Astrocyte of the spinal cord (primary cell): ENCODE measurements around the gene ATOX1.
A peak's percentile ranks its signal among the peaks of the same experiment; 100 is the strongest.

Source experiments
- DNase-seq: peaks from one replicate; pipeline ENCODE4 v3.0.0; 2011; ENCODE audit warnings: low read depth, low spot score
- H3K4me3 ChIP-seq: 2 replicates; pipeline ENCODE4 v1.5.1; 2011; ENCODE audit warnings: low read depth, mild to moderate bottlenecking, low read length, moderate library complexity
- CTCF ChIP-seq: IDR thresholded peaks from 2 replicates; pipeline ENCODE4 v1.5.1; 2012; ENCODE audit warnings: low read depth, mild to moderate bottlenecking, low read length, inconsistent platforms
- in situ Hi-C: cut with HindIII; loops from 2 replicates; pipeline ENCODE4 v1.10.0; 2017; ENCODE audit warnings: low sequenced_read_pairs

The ATOX1 gene

DNA sequence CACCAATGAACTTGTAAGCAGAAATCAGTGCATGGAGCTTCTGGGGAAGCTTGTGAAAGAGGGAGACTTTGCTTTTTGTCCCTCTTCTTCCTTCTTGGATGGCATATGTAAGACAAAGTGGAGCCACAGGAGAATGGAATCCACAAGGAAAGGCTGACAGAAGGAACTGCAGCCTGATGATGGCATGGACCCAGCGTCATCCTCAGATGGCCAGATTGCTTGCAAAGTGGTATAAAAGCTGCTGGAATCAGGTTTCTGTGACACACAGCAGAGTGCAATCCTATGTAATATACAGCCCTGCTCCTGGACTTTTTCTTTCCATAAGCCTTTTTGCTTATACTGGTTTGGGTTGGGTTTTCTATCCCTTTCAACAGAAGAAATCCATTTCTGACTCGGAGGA is 40.3 kb downstream of the ATOX1 start:
- DNase-seq: peak; percentile 53
- no peak for TF ChIP-seq CTCF
- in situ Hi-C loops: no loop called here
- no peak overlapping the region for H3K4me3 ChIP-seq

- in situ Hi-C loops: no loop called here
- no peak for TF ChIP-seq CTCF
- no peak overlapping the region for H3K4me3 ChIP-seq
- no peak for DNase-seq
Measured at GRCh38 chr5:151717416-151717815, 41.0 kb downstream of the ATOX1 start.

DNA sequence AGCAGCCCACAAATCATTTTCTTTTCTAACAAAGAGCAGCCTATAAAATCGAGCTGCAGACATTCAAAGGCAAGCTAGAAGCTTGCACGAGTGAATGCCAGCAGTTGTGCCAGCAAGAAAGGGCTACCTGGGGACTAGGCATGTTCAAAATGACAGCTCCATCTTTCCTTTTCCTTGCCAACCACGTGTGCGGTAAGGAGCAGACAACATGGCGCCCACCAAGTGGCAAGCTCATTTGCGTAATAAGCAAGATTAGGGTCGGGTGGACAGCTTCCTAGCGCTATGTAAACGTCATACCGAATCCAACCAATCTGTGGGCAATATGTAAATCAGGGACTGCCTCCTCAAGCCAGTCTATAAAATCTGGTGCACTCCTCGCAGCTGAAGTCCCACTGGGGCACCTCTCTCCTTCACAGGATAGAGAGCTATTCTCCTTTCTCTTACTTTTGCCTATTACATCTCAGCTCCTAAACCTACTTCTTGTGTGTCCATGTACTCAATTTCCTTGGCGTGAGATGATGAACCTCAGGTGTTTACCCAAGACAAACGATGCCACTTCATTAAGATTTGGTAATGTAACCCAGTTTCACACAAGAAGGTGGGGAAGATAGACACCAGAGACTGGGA is 49.2 kb downstream of the ATOX1 start:
- in situ Hi-C loops: no loop called here
- no peak for TF ChIP-seq CTCF
- DNase-seq: no peak
- H3K4me3 ChIP-seq: no peak overlapping the region

DNA sequence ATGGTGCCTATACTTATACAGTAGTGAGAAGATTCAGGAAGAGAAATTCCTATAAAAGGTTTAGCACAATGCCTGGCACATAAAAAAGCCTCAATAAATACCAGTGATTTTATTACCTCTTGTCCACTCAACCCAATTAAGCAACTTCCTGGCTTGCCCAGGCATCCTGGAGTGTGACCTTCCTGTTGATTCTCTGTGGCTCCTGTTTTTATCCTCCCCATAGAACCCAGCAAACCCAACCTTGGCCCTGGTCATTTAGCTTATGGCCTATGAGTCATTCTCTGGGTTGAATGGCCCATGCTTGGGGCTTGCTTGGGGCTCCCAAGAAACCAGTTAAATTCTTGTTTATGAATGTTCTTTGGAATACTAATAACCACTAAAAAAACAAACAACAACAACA is 50.3 kb downstream of the ATOX1 start:
- TF ChIP-seq CTCF: no peak
- no peak for DNase-seq
- in situ Hi-C loops: no loop called here
- H3K4me3 ChIP-seq: no peak overlapping the region

- no peak for TF ChIP-seq CTCF
- DNase-seq: no peak
- in situ Hi-C loops: no loop called here
- no peak overlapping the region for H3K4me3 ChIP-seq
Measured at GRCh38 chr5:151707567-151707966, 50.9 kb downstream of the ATOX1 start.

DNA sequence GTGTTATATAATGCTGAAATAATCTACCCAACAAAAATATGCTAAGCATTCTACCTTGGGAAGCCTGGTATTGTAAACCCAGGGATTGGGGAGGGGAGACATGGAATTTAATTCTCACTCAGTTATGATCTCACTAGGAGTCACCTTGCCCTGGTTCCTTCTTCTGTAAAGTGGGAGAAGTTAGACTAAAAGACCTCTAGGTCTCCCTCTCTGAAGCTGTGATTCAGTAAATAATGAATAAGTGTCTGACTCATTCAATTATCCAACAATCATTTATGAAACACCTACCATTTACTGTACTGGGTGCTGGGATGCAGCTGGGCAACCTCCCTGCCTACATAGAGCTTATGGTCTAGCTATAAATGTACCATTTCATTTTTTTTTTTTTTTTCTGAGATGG is 51.5 kb downstream of the ATOX1 start:
- no peak overlapping the region for H3K4me3 ChIP-seq
- in situ Hi-C loops: no loop called here
- TF ChIP-seq CTCF: no peak
- DNase-seq: no peak

DNA sequence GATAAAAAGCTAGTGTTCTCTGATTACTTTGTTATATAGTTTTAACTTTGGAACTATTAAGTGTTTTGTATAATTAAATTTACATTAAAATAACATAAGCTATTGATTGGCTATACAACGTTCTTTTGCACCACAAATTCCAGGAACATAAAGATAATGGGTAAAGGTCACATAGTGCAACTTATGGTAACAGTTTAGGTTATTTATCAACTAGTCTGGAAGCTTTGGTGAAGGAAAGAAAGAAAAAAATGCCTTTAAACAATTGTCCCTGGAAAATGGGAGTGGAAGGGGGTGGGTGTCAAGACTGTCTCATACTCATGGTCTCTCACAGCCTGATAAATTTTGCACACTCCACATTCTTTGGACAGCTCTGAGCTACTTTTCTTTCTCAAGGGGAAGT is 54.7 kb downstream of the ATOX1 start:
- in situ Hi-C loops: no loop called here
- no peak for DNase-seq
- no peak for TF ChIP-seq CTCF
- H3K4me3 ChIP-seq: no peak overlapping the region
